Measurements from ENCODE around the gene CCDC102A.

DNA sequence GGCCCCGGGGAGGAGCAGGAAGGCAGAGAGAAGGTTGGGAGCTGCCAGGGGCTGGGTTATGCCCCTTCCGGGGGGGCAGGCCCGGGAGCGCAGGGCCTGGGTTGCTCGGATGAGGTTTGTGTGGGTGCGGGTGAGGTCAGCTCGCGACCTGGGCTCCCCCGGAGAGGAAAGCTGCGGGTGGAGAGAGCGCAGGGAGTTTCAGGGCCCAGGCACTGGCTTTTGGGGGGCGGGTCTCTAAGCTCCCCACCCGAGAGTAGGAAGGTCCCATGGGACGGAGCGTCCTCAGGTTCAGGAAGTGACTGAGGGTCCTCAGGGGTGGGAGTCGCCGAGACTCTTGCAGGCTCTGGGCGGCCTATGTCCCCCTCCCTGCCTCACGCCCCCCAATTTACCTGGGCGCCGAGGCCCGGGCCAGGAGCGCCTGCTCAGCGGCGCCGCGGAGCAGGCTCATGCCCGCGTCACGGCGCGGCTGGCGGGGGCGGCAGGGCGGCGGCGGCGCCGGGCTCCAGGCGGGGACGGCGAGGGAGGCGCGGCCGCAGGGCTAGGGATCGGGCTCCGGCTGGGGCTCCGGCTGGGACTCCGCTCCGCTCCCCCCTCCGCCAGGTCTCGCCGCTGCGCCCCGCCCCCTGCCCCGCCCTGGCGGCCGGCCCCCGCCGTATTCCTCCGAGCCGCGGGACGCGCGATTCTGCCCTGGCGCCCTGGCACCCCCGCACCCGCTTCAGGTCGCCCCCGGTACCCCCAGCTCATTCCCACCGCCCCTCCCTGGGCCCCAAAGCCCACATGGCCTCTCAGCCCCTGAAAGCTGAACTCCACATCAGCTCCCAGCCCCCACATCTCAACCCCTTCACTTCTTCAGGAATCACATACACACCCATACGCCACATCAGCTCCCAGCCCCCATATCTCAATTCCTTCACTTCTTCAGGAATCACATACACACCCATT, 50.2 kb downstream of the CCDC102A start, which contains the start of gene DOK4:
- TF ChIP-seq, protein P1, sequence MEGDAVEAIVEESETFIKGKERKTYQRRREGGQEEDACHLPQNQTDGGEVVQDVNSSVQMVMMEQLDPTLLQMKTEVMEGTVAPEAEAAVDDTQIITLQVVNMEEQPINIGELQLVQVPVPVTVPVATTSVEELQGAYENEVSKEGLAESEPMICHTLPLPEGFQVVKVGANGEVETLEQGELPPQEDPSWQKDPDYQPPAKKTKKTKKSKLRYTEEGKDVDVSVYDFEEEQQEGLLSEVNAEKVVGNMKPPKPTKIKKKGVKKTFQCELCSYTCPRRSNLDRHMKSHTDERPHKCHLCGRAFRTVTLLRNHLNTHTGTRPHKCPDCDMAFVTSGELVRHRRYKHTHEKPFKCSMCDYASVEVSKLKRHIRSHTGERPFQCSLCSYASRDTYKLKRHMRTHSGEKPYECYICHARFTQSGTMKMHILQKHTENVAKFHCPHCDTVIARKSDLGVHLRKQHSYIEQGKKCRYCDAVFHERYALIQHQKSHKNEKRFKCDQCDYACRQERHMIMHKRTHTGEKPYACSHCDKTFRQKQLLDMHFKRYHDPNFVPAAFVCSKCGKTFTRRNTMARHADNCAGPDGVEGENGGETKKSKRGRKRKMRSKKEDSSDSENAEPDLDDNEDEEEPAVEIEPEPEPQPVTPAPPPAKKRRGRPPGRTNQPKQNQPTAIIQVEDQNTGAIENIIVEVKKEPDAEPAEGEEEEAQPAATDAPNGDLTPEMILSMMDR (IDR thresholded peaks at IDR 0.05): no peak
- TF ChIP-seq POLR2A (IDR thresholded peaks at IDR 0.05): peak in 1 of 2 donors; percentile 82
